Epithelial cell of prostate (primary cell): ENCODE results near the gene RIPOR1.
"Not testable (repeated sequence)": the region's sequence is repeated elsewhere in the genome, so short reads cannot be mapped to it uniquely, and the experiment has no call there.

ENCODE experiments used
- DNase-seq: peaks from one replicate; pipeline ENCODE4 v3.0.0-alpha.2; 2011; ENCODE audit warnings: low read depth, low spot score
- H3K27ac ChIP-seq: fragments of 450-650 bp; 2 replicates; pipeline ENCODE4 v1.5.1; 2017; ENCODE audit warnings: mild to moderate bottlenecking

Gene RIPOR1

DNA sequence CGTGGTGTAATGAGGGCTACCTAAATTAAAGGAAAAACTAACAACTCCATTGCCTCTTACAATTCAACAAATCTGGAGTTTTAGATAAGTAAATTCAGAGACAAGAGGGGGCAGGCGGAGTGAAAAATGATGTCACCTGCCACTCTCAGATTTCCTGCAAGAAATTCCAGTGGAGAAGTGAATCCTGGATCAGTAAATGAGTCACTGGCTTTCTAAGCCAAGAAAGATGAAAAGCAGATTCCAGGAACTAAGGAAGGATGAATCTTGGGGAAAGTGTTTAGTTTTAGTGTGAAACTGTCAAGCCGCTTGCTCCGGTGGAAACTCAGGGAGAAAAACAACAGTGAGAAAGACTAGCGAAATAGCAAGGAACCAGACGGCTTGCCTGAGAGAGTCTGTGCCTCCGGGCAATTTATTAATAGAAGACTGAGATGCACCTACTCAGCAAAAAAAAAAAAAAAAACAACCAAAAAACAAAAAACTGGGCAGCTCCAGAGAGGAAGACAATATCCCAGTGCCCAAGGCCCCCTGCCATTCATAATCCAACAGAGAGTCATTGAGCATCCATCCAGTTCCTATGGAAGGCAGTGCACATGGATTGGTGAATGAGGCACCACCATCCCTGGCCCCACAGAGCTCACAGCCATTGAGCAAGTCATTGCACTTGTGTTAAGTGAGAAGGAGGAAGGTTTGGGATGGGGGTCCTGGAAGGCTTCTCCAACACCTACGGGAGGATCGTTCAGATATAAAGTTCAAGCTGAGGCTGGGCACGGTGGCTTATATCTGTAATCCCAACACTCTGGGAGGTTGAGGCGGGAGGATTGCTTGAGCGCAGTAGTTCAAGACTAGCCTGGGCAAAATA lies 12.1 kb upstream of the RIPOR1 start:
- no peak overlapping the region for H3K27ac ChIP-seq

DNA sequence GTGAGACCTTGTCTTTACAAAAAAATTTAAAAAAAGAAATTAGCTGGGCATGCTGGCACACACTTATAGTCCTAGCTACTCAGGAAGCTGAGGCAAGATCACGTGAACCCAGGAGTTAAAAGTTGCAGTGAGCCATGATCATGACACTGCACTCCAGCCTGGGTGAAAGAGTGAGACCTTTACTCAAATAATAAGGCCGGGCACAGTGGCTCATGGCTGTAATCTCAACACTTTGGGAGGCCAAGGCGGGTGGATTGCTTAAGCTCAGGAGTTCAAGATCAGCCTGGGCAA lies 11.5 kb upstream of the RIPOR1 start:
- DNase-seq = no peak
- H3K27ac ChIP-seq = no peak overlapping the region

More for the DNA sequence above, 12.1 kb upstream of the RIPOR1 start:
- DNase-seq = no peak

DNA sequence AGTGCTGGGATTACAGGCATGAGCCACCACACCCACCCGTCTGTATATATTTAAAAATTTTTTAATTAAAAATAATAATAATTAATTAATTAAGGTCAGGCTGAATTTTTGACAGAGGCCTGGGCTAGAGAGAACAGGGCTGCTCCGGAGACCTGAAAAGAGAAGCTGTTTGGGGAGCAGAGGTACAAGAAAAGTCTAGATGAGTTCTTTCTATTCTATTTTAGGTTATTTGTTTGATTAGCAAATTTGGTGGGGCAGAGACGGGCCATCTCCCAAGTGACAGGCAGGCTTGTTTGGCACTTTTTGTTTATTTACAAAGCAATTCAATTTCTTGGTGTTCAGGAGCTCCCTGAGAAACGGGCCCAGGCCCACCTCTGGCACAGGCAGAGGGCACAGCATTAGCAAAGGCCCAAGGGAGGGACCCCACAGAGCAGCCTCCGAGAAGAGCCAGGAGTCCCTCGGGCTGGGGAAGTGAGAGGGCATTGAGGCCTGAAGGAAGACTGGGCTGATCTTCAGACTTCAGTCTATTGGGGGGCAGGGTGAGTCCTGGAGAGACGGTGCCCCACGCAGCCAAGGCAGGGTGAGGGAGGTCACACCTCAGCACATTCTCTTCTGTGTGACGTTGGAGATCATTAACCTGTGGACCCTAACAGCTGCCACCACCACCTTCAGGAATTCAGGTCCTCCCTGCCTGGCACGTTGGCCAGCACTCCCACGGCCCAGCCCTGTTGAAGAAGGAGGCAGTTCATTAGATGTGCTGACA lies 10.8 kb upstream of the RIPOR1 start:
- DNase-seq = no peak
- H3K27ac ChIP-seq = no peak overlapping the region

DNA sequence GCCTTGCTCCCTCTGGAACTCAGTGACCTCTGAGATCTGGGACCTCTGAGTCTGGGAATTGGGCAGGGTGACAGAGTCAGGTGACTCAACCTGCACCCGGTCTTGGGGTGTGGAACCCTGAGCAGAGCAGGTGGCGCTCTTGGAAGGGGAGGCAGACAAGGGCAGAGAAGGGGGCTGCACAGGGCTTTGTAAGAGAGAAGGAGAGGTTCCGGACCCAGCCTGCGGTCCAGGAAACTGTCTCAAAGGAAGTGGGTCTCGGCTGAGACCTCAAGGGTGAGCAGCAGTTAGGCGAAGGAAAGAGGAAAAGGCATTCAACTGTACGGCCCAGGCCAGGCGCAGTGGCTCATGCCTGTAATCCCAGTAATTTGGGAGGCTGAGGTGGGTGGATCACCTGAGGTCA lies 10.0 kb upstream of the RIPOR1 start:
- H3K27ac ChIP-seq = no peak overlapping the region
- no peak for DNase-seq

DNA sequence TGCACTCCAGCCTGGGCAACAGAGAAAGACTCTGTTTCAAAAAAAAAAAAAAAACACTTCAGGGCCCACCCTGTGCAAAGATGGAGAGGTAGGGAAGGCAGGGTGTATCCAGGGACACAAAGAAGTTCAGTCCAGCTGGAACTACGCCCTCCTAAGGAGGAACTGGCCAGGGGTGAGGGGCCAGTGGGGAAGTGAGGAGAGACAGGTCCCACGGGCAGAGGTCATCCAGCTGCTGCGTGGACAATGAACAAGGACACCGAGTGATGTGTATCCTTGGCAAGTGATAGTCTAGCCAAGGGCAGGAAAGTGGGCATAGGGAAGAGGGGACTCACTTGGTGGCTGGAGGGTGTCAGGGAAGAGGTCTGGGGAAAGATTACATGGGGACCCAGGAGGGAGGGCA lies 9.4 kb upstream of the RIPOR1 start:
- no peak for DNase-seq

DNA sequence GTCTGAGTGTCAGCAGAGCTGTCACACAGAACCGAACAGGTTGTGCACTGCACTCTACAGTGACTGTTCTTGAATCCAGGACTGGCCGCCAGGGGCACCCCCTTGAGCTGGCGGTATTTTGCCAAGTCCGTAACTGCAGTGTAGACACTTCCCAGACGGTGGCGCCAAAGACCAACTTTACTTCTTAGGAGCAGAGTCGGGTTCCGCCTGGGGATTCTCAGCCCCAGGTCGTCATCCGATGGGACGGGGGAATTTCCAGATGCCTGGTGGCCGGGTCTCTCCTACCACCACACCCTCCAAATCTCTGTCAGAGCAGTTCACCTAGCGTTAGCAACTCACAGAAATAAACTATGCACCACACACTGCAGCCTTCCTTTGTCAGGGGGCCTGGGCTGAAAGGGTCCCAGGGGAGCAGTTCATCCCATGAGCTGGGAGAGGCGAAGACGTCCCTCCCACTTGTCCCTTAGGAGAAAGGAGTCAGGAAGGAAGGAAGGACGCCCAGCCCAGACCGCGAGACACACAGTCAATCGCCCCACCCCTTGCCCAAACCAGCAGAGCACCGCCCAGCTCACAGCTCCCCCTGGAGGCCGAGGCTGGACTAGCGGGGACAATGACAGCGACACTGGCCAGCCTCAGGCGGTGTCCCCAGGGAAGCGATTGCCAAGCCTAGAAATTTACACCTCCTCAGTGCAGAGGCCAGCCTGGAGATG lies 7.4 kb upstream of the RIPOR1 start:
- DNase-seq = peak; percentile 82
- H3K27ac ChIP-seq = peak overlapping the region; percentile 63

More for the DNA sequence above, 9.4 kb upstream of the RIPOR1 start:
- H3K27ac ChIP-seq = no peak overlapping the region

DNA sequence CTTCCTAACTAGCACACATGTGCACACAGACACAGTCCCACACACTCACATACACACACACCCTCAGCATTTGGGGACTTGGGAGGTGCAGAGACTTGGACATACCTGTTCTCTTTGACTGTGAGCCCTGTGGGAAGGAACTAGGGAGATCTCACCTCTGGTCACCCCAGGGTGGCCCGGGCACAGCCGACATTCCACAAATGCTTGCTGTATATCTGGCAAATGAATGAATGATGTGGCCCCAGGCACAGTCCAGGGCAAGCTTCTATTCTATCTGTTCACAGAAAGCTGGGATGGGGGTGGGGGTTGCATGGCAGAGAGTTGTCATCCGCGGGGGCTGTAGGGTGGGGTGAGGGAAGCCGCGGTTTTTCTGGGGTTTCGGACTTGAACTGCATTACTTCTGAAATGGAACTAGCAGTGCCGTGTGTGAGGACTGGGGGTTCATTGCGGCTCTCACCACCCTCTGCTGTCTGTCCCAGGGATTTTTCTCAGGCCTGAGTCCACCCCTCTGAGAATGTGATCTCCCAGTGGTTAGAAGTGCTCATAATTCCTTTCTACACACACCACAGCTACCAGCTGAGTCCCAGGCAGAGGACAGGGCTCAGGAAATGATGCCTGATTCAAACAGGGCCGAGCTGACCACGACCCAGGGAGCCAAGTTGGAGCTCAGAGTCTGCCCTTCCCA lies 3.3 kb upstream of the RIPOR1 start:
- DNase-seq = no peak
- H3K27ac ChIP-seq = no peak overlapping the region

DNA sequence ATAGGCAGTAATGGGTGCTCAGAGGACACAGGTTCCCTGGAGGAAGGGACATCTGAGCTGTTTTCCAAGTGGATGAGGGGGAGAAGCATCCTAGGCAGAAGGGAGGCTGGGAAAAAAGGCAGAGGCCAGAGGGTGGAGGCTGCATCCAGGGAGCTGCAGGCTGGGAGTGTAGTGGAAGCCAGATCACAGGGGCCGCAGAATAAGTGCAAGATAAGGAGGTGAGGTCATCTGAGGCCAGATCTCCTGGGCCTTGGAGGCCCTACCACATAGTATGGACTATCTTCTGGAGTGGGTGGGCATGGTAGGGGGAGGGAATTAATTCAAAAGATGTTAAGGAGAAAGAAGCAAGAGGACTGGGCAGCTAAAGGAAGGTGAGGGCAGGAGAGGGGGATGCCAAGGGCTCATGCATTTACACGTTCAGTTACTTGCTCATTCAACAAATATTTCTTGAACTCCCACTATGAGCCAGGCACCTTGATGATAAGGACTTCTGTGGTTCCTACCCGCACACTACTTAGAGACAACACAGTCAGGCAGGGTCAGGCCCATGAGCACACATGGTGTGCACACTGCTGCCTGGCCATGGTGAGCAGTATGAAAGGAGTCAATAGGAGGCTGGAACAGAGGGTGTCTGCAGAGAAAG lies 2.4 kb upstream of the RIPOR1 start:
- DNase-seq = peak; percentile 31
- peak overlapping the region; percentile 19 for H3K27ac ChIP-seq

DNA sequence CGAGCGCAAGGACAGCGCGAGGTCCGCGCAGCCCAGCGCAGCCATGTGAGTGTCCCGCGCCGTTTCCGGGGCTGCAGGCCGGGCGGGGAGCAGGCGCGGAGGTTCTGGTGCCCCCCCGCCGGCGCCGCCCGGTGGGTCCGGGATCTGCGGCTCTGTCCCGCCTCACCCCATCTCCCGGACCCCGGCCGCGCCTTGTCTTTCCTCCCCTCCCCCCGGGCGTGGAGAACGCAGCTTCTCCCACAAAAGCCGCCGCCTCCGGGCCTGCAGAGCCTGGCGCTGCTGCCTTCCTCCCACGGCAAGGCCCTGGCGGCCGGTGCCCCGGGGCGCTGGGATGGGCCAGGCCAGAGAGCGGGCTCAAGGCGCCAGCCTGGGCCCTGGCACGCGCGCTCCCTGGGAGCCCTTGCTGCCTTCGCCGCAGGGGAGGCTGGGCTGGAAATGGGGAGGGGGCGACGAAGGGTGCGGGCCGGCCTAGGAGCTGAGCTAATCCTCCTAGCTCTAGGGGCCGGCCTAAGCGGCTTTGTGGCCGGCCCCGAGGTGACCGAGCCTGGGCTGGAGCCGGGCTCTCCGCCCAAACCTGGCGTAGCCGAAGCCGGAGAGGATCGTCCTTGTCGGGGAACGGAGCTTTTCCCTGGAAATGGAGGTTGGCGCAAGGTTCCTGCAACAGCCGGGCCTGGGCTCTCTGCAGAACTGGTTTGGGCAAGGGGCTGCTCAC lies 397 bp downstream of the RIPOR1 start:
- H3K27ac ChIP-seq = peak overlapping the region; percentile 58
- no peak for DNase-seq

DNA sequence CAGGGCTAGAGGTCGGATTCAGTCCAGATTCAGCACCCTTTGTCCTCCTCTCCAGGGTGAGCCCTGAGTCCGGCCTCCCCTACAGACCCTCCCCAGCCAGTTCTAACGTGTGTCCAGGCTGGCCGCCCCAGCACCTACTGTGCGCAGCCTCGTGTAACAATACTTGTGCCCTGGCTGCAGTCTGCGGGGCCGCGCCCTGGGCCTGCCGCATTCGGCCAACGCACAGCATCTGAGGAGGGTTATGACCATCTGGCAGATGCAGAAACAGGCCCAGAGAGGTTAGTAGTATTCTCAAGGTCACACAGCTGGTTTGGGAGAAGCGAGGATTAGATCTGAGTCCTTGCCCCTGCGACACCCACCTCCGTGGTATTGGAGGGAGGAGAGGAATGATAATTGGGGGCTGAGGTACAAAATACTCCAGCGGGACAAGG lies 968 bp downstream of the RIPOR1 start:
- peak overlapping the region; percentile 58 for H3K27ac ChIP-seq

DNA sequence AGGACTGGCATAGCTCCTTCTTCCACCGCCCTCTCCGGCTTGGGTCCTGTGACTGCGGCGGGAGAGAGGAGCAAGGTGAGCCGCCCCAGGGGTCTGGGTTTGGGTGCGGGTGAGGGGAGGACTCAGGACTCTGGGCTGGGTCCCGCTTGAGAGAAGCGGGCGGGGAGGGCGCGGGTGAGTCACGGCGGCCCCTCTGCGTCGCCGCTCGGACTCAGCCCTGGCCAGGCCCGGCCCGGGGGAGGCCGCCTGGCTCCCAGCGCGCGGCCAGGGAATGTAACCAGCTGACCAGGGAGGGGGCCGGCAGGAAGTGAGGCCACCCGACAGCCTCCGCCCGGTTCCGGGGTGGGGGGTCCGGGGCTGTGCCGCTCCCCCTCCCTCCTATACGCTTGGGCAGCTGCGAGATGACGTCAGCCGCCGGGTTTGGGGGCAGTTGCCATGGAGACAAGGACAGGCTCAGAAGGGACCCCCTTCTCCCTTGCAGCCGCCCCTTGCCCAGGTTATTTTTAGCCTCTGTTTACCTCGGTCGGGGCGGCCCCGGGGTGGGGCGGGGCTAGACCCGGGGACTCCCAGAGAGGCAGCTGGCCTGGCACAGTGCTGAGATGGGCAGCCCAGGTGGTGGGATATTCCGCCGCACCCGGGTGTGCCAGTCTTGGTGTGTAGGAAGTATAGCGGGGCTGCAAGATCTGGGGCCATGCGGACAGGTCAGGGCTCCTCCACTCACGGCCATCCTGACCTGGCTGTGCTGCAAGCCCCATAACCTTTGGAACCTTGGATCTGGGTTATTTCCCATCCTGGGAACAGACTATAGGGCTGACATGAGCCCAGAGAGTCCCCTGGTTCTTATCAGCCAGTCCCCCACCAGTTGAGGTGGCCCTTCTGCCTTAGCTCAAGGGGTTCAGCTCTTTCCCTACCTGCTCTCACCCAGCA lies 1.6 kb downstream of the RIPOR1 start:
- peak overlapping the region; percentile 58 for H3K27ac ChIP-seq
- DNase-seq = no peak

More for the DNA sequence above, 968 bp downstream of the RIPOR1 start:
- no peak for DNase-seq

DNA sequence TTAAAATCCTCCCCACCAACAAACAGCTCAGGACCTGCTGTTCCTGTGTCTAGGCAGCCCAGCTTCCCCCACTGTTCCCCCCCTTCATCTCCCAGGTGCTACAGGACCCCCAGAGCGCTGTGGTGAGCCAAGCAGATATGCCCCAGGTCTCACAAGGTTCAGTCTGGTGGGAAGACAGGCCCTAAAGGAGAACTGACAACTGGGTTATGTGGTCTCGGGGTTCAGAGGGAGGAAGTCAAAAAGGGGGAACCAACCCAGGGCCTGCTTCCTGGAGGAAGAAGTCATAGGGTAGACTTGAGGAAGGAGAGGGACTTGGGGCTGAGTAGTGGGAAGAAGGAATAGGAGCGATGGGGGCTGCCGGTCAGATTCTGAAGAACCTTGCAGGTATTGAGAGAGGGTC lies 2.6 kb downstream of the RIPOR1 start:
- DNase-seq = no peak
- no peak overlapping the region for H3K27ac ChIP-seq

DNA sequence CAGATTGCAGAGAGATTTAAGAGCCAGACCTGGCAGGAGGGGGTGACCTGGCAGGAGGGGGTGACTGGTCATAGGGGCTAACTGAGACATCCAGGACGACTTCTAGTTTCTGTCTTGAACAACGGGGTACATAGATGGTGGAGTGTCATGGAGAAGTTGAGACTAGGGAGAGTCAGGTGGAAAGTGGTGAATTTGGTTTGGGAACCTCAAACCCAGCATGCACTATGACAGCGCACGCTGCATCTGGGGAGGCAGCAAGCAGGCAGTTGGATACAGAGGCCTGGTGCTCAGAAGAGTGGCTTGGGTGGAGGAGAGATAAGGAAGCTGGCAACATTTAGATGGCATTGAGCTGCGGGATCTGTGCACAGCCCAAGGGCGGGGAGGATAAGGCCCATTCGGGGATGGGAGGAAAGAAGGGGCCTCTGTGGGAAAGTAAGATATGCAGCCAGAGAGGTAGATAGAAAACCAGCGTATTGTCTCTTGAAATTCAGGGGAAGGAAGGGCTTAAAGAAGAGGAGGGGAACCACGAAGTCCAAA lies 4.5 kb downstream of the RIPOR1 start:
- H3K27ac ChIP-seq = no peak overlapping the region
- no peak for DNase-seq

DNA sequence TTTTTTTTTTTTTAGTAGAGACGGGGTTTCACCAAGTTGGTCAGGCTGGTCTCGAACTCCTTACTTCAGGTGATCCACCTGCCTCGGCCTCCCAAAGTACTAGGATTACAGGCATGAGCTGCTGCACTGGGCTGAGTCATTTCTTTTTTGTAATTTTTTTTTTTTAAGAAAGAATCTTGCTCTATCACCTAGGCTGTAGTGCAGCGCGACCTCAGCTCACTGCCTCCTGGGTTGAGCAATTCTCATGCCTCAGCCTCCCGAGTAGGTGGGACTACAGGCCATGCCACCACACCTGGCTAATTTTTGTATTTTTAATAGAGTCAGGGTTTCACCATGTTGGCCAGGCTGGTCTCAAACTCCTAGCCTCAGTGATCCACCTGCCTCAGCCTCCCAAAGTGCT lies 5.4 kb downstream of the RIPOR1 start:
- H3K27ac ChIP-seq, DNase-seq: not testable (repeated sequence)

DNA sequence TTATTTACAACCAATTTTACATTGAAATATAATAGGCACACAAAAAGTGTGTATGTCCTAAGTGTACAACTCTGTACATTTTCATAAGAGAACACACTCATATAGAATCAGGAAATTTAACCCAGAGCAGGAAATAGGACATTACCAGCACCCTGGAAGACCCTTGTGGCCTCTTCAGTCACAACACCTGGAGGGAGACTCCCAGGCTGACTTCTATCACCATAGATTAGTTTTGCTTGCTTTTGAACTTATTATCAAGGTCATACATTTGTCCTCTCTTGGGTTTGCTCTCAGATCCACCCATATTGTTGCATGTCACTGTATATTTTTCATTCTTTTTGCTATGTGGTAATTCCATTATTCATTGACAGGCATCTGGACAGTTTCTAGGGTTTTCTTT lies 5.8 kb downstream of the RIPOR1 start:
- H3K27ac ChIP-seq = no peak overlapping the region

DNA sequence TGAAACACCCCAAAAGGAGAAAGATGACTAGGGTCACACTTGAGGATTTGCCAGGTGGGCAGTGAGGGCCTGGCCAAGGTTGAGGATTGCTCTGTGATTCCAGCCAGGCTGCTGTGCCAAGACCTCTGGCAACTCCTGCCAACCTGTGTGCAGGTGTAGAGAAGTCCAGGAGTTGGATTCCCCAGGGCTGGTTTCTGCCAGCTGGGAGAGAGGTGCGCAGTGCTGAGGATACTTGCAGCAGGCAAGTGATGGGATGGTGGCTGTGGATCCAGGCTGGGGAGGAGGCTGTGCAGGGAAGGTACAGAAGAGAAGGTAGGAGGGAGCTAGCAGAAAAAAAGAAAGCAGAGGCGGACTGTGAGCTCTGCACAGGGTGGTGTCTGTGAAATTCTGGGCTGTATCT lies 6.6 kb downstream of the RIPOR1 start:
- no peak for DNase-seq
- H3K27ac ChIP-seq = no peak overlapping the region

More for the DNA sequence above, 5.8 kb downstream of the RIPOR1 start:
- no peak for DNase-seq

DNA sequence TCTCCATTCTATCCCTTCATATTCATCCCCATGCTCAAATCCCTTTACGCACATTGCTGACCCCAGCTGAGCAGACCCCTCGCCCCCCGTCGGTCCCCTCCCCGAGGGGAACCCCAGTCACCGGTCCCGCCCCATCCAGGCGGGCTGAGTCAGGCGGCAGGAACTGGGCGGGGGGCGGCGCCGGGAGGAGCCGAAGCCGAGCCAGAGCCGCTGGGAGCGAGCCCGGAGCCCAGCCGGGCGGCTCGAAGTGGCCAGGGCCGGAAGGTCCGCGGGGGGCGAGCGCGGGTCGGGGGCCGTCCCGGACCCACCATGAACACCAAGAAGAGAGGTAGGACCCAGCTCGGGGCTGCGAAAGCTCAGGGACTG lies 8.6 kb downstream of the RIPOR1 start:
- no peak for DNase-seq

More for the DNA sequence above, 8.6 kb downstream of the RIPOR1 start:
- peak overlapping the region; percentile 68 for H3K27ac ChIP-seq
